Gastroesophageal sphincter (tissue), 3 donors: ENCODE measurements around the gene RALGPS2.
"Not testable (repeated sequence)": the region's sequence is repeated elsewhere in the genome, so short reads cannot be mapped to it uniquely, and the experiment has no call there.

Experiments used
- CTCF ChIP-seq, 4 experiments: fragments of 200-600 bp in 2 of 4; fragments of 450-650 bp in 2 of 4; sonication (generic) in 1 of 4; IDR thresholded peaks; one replicate each; pipeline ENCODE4 v1.5.1; 2017 to 2019; ENCODE audit warnings: antibody characterized with exemption in 4 of 4, mild to moderate bottlenecking in 2 of 4, moderate library complexity in 2 of 4
- EP300 ChIP-seq: sonication (generic); formaldehyde crosslinking; IDR thresholded peaks from one replicate; pipeline ENCODE4 v1.6.1; 2017; ENCODE audit warnings: antibody characterized with exemption, mild to moderate bottlenecking
- POLR2A ChIP-seq, 2 donors: fragments of 450-650 bp; IDR thresholded peaks; one replicate each; pipeline ENCODE4 v1.6.1; 2017; ENCODE audit warnings: antibody characterized with exemption in 2 of 2, mild to moderate bottlenecking in 2 of 2, moderate library complexity in 1 of 2
- POLR2AphosphoS5 ChIP-seq: sonication (generic); formaldehyde crosslinking; IDR thresholded peaks from one replicate; pipeline ENCODE4 v1.6.1; 2017; ENCODE audit warnings: antibody characterized with exemption

- TF ChIP-seq POLR2A (IDR thresholded peaks at IDR 0.05); POLR2AphosphoS5; CTCF (IDR thresholded peaks at IDR 0.05); EP300: not testable (repeated sequence)
Observed at GRCh38 chr1:178754655-178755256, 29.7 kb downstream of the RALGPS2 start.
